Measurements from ENCODE around the gene SAT2. TPM values are rescaled to one million over a fixed set of nuclear protein-coding genes. Genes with fewer than 3 reads are reported as not detected.

The SAT2 gene
- total RNA-seq, 2 donors from 2014 or later: 25.5 to 62.7 TPM

DNA sequence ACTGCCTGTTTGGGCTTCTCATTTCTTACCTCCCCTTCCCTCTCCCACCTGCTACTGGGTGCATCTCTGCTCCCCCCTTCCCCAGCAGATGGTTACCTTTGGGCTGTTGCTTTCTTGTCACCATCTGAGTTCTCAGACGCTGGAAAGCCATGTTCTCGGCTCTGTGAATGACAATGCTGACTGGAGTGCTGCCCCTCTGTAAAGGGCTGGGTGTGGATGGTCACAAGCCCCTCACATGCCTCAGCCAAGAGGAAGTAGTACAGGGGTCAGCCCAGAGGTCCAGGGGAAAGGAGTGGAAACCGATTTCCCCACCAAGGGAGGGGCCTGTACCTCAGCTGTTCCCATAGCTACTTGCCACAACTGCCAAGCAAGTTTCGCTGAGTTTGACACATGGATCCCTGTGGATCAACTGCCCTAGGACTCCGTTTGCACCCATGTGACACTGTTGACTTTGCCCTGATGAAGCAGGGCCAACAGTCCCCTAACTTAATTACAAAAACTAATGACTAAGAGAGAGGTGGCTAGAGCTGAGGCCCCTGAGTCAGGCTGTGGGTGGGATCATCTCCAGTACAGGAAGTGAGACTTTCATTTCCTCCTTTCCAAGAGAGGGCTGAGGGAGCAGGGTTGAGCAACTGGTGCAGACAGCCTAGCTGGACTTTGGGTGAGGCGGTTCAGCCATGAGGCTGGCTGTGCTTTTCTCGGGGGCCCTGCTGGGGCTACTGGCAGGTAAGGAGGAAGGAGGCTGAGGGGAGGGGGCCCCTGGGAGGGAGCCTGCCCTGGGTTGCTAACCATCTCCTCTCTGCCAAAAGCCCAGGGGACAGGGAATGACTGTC, 48.4 kb downstream of the SAT2 start, which contains the start of gene CD68:
Gene CD68, plus strand, starts transcription at position 638 of the 833 bp plus-strand sequence. Its CDS starts 40 bp downstream, at position 678.
- Mint-ChIP-seq H3K4me3 (peak within 1 kb of the TSS; percentile 96), H3K9me3 (no peaks in the 10 kb centered on the region), H3K4me1 (peaks cover 47% of the 10 kb centered on the region), H3K36me3 (ENCODE audit: low read depth) (peaks cover 88% of the 10 kb centered on the region), H3K27ac (peak within 1 kb of the TSS; percentile 95), H3K27me3 (no peaks in the 10 kb centered on the region)
- peak; percentile 79 for ATAC-seq (replicated peaks)

DNA sequence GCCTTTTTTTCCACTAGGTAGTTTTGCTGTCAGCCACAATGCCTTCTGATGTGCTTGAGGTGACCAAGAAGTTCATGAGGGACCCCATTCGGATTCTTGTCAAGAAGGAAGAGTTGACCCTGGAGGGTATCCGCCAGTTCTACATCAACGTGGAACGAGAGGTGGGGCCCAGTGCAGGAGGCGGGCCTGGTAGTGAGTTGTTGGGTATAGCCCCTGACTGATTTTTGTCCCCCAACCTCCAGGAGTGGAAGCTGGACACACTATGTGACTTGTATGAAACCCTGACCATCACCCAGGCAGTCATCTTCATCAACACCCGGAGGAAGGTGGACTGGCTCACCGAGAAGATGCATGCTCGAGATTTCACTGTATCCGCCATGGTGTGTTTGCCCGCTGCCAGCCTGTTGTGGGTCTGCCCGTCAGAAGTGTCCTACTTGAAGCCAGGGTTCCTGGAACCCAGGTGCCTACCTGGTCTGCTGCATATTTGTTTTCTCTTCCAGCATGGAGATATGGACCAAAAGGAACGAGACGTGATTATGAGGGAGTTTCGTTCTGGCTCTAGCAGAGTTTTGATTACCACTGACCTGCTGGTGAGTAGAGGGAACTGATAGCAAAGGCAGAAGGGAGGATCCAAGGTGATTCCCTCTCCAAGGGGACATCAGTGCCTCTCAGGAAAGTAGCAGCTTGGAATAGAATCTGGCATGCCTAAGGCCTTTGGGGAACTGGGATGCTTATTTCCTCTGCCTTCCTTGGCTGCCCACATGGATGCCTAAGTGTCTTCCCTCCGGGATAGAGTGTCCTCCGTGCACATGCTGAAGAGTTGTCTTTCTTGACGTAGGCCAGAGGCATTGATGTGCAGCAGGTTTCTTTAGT, 50.1 kb downstream of the SAT2 start:
- no peak for ATAC-seq (replicated peaks)
- peaks cover 47% of the 10 kb centered on the region for H3K4me1 Mint-ChIP-seq
- peaks cover 92% of the 10 kb centered on the region for H3K36me3 Mint-ChIP-seq (ENCODE audit: low read depth)
- no peaks in the 10 kb centered on the region for H3K9me3 Mint-ChIP-seq
- H3K27me3 Mint-ChIP-seq: no peaks in the 10 kb centered on the region
- peak overlapping the region; percentile 96 for H3K4me3 Mint-ChIP-seq
- H3K27ac Mint-ChIP-seq: peak overlapping the region; percentile 62

DNA sequence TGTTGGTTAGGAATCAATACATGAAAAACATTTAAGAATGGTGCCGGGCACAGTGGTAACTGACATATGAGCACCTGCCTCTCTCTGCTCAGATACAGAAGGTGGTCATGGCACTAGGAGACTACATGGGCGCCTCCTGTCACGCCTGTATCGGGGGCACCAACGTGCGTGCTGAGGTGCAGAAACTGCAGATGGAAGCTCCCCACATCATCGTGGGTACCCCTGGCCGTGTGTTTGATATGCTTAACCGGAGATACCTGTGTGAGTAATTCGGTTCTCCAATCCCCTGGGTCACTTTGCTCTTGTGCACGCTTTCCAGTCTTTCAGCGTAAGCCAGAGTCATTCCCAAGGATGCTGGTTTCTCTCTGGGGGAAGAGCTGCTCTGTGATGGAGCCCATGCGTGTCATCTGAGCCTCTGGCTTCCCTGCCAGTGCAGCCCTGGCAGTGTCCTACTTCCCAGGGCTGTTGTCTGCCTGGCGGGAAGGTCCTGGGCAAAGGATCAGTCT, 51.1 kb downstream of the SAT2 start:
- H3K36me3 Mint-ChIP-seq (ENCODE audit: low read depth): peaks cover 100% of the 10 kb centered on the region
- ATAC-seq (replicated peaks): no peak

More for the DNA sequence above, 51.1 kb downstream of the SAT2 start:
- Mint-ChIP-seq H3K9me3 (no peaks in the 10 kb centered on the region), H3K27ac (peak overlapping the region; percentile 24), H3K27me3 (no peaks in the 10 kb centered on the region), H3K4me3 (peak overlapping the region; percentile 96), H3K4me1 (peaks cover 47% of the 10 kb centered on the region)

Other genes with a start within 250 kb of the SAT2 start
- 1 to 10 TPM; 2.9 to 4.8 TPM for gene TNK1, start 246.7 kb downstream of the SAT2 start, total RNA-seq
- gene PLSCR3, start 233.3 kb downstream of the SAT2 start, total RNA-seq: 10 to 100 TPM; 62.8 to 94.4 TPM
- gene TMEM256, start 223.7 kb downstream of the SAT2 start, total RNA-seq: 10 to 100 TPM; 64.1 to 69.7 TPM
- 10 to 100 TPM in 1 of 2 donors, 1 to 10 TPM in 1; 4.5 to 21.7 TPM for gene NLGN2, start 220.0 kb downstream of the SAT2 start, total RNA-seq
- not detected for gene SPEM1, start 207.5 kb downstream of the SAT2 start, total RNA-seq
- gene SPEM2, start 202.2 kb downstream of the SAT2 start, total RNA-seq: not detected
- gene SPEM3, start 199.0 kb downstream of the SAT2 start, total RNA-seq: not detected
- 10 to 100 TPM; 17.7 to 18.0 TPM for gene TMEM102, start 192.4 kb downstream of the SAT2 start, total RNA-seq
- gene FGF11, start 188.3 kb downstream of the SAT2 start, total RNA-seq: 10 to 100 TPM in 1 of 2 donors, 1 to 10 TPM in 1; 4.4 to 16.9 TPM
- gene CHRNB1, start 182.8 kb downstream of the SAT2 start, total RNA-seq: 10 to 100 TPM; 10.9 to 13.0 TPM
- 10 to 100 TPM; 18.9 to 27.5 TPM for gene ZBTB4, start 148.2 kb downstream of the SAT2 start, total RNA-seq
- gene SLC35G6, start 146.4 kb downstream of the SAT2 start, total RNA-seq: not detected
- gene POLR2A, start 143.5 kb downstream of the SAT2 start, total RNA-seq: 100 to 1,000 TPM; 256 to 308 TPM
- 10 to 100 TPM; 27.4 to 44.2 TPM for gene TNFSF12, start 78.8 kb downstream of the SAT2 start, total RNA-seq
- gene TNFSF13, start 69.1 kb downstream of the SAT2 start, total RNA-seq: 1 to 10 TPM; 1.5 to 1.9 TPM
- 10 to 100 TPM; 28.9 to 59.3 TPM for gene SENP3, start 65.9 kb downstream of the SAT2 start, total RNA-seq
- gene CD68, start 48.2 kb downstream of the SAT2 start, total RNA-seq: 10 to 100 TPM; 17.5 to 51.8 TPM
- gene MPDU1, start 44.0 kb downstream of the SAT2 start, total RNA-seq: 10 to 100 TPM; 58.3 to 96.4 TPM
- gene SOX15, start 37.7 kb downstream of the SAT2 start, total RNA-seq: under 1 TPM in 1 of 2 donors, not detected in 1; 0.90 TPM
- 10 to 100 TPM; 34.4 to 37.0 TPM for gene FXR2, start 12.9 kb downstream of the SAT2 start, total RNA-seq
- gene SHBG, start 2.3 kb upstream of the SAT2 start, total RNA-seq: under 1 TPM in 1 of 2 donors, not detected in 1; 0.71 TPM
- gene ATP1B2, start 23.1 kb upstream of the SAT2 start, total RNA-seq: under 1 TPM; 0.06 to 0.42 TPM
- 100 to 1,000 TPM in 1 of 2 donors, 10 to 100 TPM in 1; 79.0 to 137 TPM for gene TP53, start 59.7 kb upstream of the SAT2 start, total RNA-seq
- 10 to 100 TPM; 18.0 to 32.9 TPM for gene WRAP53, start 60.7 kb upstream of the SAT2 start, total RNA-seq
- gene EFNB3, start 77.4 kb upstream of the SAT2 start, total RNA-seq: not detected
- under 1 TPM in 1 of 2 donors, not detected in 1; 0.06 TPM for gene DNAH2, start 89.9 kb upstream of the SAT2 start, total RNA-seq
- gene KDM6B, start 206.4 kb upstream of the SAT2 start, total RNA-seq: 10 to 100 TPM; 33.7 to 93.3 TPM
- gene TMEM88, start 227.2 kb upstream of the SAT2 start, total RNA-seq: 1 to 10 TPM; 1.6 to 3.2 TPM
- gene NAA38, start 229.7 kb upstream of the SAT2 start, total RNA-seq: 100 to 1,000 TPM in 1 of 2 donors, 10 to 100 TPM in 1; 61.3 to 111 TPM
- 10 to 100 TPM; 14.8 to 19.4 TPM for gene CYB5D1, start 230.2 kb upstream of the SAT2 start, total RNA-seq